GM18526 (cell line): ENCODE results near the gene KANK3.

ENCODE experiments used
- POLR2A ChIP-seq: IDR thresholded peaks from 3 replicates; pipeline ENCODE4 v1.6.1; 2011; ENCODE audit not compliant: insufficient read length; ENCODE audit errors: extremely low read depth

The KANK3 gene

DNA sequence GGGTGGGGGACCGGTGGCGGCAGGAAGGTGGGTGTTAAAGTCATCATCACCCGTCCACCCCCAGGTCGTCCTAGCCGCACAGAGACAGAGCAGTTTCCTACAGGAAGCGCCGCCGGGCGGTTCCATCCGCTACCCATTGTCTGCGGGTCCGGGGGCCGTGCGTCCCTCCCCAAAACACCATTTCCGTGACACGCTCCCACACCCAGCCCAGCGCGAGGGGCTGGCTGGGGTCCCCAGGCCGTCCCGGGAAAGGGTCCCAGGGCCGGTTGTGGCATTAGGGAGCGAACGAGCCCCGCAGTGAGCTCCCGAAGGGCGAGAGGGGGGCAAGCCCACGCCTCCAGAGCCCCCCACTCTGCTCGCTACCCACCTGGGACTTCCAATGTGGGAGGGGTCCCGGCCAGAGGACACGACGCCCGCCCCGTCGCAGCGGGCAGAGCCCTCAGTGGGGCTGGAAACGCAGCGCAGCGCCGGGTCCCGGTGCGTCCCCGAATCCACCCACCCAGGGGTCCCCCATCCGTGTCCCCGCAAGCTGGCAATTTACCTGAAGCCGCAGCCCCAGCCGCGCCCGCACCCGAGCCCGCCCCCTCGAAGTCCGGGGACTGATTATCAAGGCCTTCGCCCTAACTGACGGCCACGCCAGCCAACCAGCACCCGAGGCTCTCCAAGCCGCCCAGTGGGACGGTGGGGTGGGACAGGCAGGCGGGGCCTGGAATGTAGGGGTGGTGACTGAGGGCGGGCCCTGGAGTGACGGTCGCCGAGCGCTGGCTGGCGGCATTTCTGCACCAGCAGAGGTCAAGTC, at the start of gene KANK3:
KANK3 (minus strand) TSS at position 579 of the 799 bp plus-strand sequence. CDS start 5,434 bp downstream, outside the sequence.
- no peak for TF ChIP-seq POLR2A

DNA sequence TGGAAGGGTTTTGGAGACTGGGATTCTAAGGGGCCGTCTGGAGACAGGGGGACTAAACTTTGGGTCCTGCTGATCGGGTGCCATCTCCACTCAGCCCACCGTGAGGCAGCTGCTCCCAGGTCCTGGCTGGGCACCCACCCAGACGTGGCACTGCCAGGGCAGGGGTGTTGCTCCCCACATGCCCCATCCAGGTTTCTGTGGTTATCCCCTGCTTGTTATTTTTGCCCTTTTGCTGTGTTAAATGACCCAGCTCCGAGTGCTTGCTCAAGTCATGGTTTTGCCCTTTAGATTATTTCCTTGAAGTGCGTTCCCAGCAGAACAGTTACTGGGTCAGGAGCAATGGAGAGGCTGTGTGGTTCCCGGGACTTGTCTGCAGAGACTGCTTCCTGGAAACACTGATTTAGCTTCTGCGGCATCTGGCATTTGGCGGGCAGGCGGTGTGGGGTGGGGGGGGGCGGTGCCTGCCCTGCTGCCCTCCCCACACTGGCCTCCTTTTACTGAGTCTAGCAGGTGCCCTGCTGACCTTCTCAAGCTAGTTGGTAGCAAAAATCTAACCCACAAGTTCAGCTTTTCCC, 49.0 kb upstream of the KANK3 start:
- TF ChIP-seq POLR2A, result no peak

DNA sequence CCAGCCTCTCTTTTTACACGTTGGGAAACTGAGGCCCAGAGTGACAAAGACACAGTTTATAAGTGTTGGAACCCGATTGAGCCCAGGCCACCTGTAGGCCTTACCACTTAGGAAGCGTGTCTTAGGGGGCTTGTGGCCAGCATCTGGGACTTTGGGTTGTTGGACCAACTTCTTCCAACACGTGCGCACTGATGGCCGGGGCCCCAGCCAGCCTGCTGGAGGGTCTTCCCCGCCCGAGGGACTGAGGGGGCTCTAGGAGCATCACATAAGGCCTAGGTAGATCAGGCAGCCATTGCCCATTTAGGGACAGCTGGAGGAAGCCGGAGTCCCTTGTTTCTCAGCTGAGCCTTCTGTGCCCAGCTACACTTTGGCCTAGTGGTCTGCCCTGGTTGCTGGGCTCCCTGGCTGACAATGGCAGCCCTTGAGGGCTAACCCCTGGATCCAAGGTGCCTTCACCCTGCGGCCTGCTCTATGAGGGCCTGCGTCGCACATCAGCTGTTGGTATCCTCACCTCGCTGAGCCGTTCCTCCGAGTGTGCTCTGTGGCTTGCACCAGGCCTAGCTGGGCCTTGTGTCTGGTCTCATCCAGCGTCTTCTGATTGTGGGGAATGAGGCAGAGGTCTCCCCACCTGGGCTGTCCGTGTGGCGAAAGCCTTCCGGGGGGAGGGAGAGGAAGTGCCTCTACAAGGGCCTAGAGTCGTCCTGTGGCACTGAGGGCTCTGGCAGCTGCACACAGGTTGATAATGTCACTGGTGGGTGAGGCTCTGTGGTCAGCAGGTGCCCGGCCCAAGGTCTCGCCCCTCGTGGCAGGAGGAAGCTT, 48.3 kb upstream of the KANK3 start:
- TF ChIP-seq POLR2A, result no peak

DNA sequence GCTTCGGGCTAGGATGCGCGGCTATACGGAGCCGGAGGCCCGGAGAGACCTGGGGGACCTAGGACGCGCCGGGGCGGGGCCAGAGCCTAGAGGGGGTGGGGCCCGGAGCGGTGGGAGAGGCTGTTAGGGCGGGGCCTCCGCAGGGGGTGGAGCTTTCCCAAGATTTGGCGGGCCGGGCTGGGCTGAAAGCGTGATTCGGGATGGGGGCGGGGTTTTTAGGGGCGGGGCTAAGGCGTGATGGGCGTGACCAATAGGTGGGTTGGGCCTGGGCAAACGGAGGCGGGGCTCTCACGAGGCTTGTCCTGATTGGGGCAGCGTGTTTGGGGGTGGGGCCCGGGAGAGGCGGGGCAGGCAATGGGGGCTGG, 47.5 kb upstream of the KANK3 start:
- no peak for TF ChIP-seq POLR2A

DNA sequence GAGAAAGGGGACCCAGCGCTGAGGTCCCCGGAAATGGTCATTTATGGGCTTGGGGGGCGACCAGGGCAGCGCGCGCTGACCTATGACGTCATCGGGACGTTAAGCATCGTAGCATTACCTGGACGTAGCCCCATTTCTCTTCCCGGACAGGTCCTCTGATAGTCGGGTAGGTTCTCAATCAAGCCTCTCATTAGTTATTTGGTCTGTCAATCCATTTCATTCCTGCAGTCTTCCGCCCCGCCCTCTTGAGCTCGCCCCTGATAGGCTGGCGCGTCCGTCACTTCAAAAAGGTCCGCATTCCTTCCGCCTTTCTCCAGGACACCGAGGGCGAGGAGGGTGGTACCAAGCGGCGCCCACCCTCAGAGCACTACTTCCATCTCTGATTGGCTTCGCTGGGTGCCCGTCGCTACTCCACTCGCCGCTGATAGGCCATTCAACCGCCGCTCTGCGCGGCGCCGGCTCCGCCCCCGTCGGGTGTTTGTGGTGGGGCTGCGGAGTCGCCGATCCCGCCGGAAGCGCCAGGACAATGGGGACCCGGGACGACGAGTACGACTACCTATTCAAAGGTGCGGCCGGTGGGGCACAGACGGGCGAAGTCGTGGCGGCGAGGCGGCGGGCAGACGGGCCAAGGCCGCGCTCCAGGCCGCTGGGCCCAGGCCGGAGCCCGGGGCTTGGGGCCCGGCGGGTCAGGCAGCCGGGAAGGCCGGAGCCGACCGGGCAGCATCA, 47.0 kb upstream of the KANK3 start, which contains the start of gene RAB11B:
RAB11B (plus strand) TSS at position 470 of the 726 bp plus-strand sequence; CDS start at position 527, 57 bp downstream.
- TF ChIP-seq POLR2A, result peak; percentile 57

DNA sequence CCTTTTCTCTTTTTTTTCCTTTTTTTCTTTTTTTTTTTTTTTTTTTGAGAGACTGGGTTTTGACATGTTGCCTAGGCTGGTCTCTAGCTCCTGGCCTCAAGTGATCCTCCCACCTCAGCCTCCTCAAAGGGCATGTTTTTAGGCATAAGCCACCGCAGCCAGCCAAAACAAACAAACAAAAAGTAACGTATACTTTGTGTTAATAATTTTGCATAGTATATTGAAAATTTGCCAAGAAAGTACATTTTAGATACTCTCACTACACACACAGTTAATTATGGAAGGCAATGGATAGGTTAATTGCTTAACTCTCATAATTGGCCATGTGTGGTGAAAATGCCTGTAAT, 45.5 kb upstream of the KANK3 start:
- no peak for TF ChIP-seq POLR2A

DNA sequence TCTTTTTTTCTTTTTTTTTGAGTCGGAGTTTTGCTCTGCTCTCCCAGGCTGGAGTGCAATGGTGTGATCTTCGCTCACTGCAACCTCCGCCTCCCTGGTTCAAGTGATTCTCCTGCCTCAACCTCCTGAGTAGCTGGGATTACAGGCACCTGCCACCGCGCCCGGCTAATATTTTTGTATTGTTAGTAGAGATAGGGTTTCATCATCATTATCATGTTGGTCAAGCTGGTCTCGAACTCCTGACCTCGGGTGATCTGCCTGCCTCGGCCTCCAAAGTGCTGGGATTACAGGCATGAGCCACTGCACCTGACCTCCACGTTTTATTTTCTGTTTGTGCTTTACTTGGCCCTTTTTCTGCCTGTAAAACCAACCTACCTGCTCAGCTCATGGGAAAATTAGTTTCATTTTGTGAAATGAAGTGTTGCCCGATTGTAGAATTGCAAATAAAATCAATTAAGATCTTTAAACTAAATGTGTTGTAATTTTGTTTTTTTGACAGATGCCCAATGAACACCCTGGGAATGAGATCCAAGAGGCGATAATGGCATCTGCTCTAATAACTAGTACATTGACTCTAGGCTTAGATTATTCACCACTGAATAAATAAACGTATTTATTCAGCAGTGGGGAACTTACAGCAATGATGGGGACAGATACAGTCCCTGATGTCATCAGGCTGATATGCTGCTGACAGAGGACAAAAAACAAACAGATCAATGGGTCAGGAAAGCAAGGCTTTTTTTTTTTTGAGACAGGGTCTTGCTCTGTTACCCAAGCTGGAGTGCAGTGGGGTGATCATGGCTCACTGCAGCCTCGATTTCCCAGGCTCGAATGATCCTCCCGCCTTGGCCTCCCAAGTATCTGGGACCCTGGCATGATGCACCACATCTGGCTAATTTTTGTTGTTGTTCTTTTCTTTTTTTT, 44.9 kb upstream of the KANK3 start:
- no peak for TF ChIP-seq POLR2A

DNA sequence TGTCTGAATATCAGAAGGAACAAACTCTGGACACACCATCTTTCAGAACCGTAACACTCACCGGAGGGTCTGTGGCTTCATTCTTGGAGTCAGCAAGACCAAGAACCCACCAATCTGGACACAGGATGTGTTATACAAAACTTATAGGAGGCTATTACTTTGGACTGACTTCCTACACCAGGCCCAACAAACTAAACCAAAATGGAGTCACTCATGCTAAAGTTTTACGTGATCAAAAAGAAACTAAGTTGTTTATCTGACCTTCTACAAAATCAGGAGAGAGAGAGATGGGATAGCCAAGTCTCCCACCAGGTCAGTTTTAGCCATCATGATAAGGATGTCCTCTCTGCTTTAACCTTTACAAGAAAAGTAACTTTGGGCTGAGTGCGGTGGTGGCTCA, 43.9 kb upstream of the KANK3 start:
- no peak for TF ChIP-seq POLR2A

DNA sequence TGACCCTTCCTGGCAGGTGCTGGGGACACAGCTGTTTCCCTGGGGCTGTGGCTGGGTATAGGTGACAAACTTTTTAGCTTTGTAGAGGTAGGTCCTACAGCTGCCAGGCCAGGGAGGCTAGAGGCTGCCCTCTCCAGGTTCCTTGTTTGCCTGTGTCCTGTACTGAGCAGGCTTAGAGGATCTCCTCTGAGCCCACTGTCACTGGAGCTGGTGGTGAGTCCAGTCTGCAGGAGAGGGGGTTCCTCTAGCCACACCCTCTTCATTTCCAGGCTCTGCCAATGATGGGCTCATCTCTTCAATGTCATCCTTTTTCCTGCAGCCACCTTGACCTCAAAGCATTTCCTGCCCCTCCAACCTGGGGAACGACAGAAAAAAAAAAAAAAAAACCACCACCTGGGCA, 34.5 kb upstream of the KANK3 start:
- TF ChIP-seq POLR2A, result no peak

DNA sequence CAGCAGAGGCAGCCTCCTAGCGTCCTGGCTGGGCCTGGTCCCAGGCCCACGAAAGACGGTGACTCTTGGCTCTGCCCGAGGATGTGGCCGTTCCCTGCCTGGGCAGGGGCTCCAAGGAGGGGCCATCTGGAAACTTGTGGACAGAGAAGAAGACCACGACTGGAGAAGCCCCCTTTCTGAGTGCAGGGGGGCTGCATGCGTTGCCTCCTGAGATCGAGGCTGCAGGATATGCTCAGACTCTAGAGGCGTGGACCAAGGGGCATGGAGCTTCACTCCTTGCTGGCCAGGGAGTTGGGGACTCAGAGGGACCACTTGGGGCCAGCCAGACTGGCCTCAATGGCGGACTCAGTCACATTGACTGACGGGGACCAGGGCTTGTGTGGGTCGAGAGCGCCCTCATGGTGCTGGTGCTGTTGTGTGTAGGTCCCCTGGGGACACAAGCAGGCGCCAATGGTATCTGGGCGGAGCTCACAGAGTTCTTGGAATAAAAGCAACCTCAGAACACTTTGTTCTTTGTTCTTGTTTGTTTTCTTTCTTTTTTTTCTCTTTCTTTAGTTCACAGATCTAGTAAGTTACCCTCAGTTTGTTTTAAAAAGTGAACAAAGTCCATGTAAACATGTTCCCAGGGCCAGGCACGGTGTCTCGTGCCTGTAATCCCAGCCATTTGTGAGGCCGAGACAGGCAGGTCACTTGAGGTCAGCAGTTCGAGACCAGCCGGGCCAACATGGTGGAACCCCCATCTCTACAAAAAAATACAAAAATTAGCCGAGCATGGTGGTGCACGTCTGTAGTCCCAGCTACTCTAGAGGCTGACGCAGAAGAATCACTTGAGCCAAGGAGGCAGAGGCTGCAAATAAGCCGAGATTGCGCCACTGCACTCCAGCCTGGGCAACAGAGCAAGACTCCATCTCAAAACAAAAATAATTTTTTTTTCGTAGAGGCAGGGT, 31.1 kb upstream of the KANK3 start:
- no peak for TF ChIP-seq POLR2A

DNA sequence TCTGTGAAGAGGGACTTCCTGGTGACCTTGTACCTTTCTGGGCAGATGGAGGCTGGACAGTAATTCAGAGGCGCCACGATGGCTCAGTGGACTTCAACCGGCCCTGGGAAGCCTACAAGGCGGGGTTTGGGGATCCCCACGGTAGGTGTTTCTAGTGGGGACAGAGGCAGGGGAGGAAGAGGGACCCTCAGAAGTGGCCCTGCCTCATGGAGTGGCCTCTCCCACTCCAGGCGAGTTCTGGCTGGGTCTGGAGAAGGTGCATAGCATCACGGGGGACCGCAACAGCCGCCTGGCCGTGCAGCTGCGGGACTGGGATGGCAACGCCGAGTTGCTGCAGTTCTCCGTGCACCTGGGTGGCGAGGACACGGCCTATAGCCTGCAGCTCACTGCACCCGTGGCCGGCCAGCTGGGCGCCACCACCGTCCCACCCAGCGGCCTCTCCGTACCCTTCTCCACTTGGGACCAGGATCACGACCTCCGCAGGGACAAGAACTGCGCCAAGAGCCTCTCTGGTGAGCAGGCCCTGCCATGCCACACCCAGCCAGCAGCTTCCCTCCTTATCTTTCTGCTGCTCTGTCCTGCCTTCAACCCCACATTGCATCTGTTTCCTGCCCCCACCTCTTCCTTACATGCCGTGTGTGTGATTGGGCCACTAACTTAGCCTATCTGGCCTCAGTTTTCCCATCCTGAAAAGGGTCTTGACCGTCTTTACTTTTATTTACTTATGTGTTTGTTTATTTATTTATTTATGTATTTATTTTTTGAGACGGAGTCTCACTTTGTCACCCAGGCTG, 28.1 kb upstream of the KANK3 start:
- TF ChIP-seq POLR2A, result no peak
